Bronchial epithelial cell (primary cell): ENCODE data around the gene SIRT3. TPM values are rescaled to one million over a fixed set of nuclear protein-coding genes. Genes with fewer than 3 reads are reported as not detected.

Experiments
- DNase-seq: peaks from one replicate; pipeline ENCODE4 v3.0.0-alpha.2; 2010; ENCODE audit warnings: low read depth
- FAIRE-seq: peaks from 2 replicates; lab custom pipeline; 2011; peaks lifted over from hg19 to GRCh38; lab: Jason Lieb, UNC
- H3K27me3 ChIP-seq: 2 replicates; pipeline ENCODE4 v1.5.1; 2011; ENCODE audit warnings: low read length; ENCODE audit not compliant: control insufficient read depth, insufficient read depth
- H3K36me3 ChIP-seq: 2 replicates; pipeline ENCODE4 v1.5.1; 2011; ENCODE audit warnings: low read length; ENCODE audit not compliant: control insufficient read depth, insufficient read depth
- H3K4me3 ChIP-seq: 2 replicates; pipeline ENCODE4 v1.5.1; 2011; ENCODE audit warnings: mild to moderate bottlenecking, low read depth, low read length, control low read depth
- total RNA-seq: library from RNA; depleted of rRNA; stranded (reverse); fragments of >200 nt; gene quantifications from 2 replicates; pipeline ENCODE4 v1.2.1, GENCODE V29; 2014
- TF ChIP-seq, protein P1 (sequence below): IDR thresholded peaks from 2 replicates; pipeline ENCODE4 v1.5.1; 2011; ENCODE audit warnings: mild to moderate bottlenecking, moderate library complexity, low read length, control low read depth, inconsistent platforms; ENCODE audit not compliant: insufficient read depth, severe bottlenecking

Gene SIRT3
- total RNA-seq, 1 donor from 2014 or later, result 7.9 TPM

GRCh38 chr11:282630-283360 is 46.7 kb upstream of the SIRT3 start:
- FAIRE-seq (no peak), DNase-seq (no peak)
- TF ChIP-seq, protein P1, sequence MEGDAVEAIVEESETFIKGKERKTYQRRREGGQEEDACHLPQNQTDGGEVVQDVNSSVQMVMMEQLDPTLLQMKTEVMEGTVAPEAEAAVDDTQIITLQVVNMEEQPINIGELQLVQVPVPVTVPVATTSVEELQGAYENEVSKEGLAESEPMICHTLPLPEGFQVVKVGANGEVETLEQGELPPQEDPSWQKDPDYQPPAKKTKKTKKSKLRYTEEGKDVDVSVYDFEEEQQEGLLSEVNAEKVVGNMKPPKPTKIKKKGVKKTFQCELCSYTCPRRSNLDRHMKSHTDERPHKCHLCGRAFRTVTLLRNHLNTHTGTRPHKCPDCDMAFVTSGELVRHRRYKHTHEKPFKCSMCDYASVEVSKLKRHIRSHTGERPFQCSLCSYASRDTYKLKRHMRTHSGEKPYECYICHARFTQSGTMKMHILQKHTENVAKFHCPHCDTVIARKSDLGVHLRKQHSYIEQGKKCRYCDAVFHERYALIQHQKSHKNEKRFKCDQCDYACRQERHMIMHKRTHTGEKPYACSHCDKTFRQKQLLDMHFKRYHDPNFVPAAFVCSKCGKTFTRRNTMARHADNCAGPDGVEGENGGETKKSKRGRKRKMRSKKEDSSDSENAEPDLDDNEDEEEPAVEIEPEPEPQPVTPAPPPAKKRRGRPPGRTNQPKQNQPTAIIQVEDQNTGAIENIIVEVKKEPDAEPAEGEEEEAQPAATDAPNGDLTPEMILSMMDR, result no peak
- H3K4me3 ChIP-seq, result no peak overlapping the region
- H3K27me3 ChIP-seq, result peaks cover 45% of the 10 kb centered on the region
- no peaks in the 10 kb centered on the region for H3K36me3 ChIP-seq

DNA sequence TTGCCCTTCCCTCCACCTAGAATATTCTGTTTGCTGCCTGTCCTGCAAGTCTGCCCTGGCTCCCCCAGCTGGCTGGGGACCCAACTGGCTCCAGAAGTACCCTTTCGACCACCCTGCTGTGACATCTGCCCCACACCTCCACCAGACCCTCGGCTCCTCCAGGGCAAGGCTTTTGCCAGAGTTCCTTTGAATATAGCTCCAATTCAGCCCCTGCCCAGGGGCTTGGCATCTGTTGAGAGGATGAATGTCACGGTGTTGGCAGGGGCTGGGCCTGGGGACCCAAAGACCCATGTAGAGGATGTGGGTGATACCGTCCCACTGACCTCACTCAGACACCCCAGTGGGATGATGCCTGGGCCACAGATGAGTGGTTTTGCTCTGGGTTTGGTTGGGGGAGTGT is 46.0 kb upstream of the SIRT3 start:
- Histone ChIP-seq H3K36me3 (no peaks in the 10 kb centered on the region), H3K27me3 (peaks cover 40% of the 10 kb centered on the region), H3K4me3 (no peak overlapping the region)
- TF ChIP-seq, protein P1, result no peak
- DNase-seq, result no peak
- no peak for FAIRE-seq

- TF ChIP-seq, protein P1, result no peak
- DNase-seq, result no peak
- Histone ChIP-seq H3K27me3 (peaks cover 37% of the 10 kb centered on the region), H3K4me3 (no peak overlapping the region), H3K36me3 (no peaks in the 10 kb centered on the region)
- no peak for FAIRE-seq
Observed at GRCh38 chr11:281486-282161, 45.5 kb upstream of the SIRT3 start.

- DNase-seq, result no peak
- Histone ChIP-seq H3K27me3 (peaks cover 37% of the 10 kb centered on the region), H3K36me3 (no peaks in the 10 kb centered on the region), H3K4me3 (no peak overlapping the region)
- no peak for FAIRE-seq
- TF ChIP-seq, protein P1, result no peak
Observed at GRCh38 chr11:280706-281485, 44.8 kb upstream of the SIRT3 start.

GRCh38 chr11:279966-280705 is 44.0 kb upstream of the SIRT3 start:
- H3K4me3 ChIP-seq, result no peak overlapping the region
- peaks cover 37% of the 10 kb centered on the region for H3K27me3 ChIP-seq
- TF ChIP-seq, protein P1, result no peak
- no peak for DNase-seq
- FAIRE-seq, result no peak
- H3K36me3 ChIP-seq, result no peaks in the 10 kb centered on the region
